Natural killer cell (primary cell): ENCODE measurements around the gene MLN. TPM values are rescaled to one million over a fixed set of nuclear protein-coding genes. Genes with fewer than 3 reads are reported as not detected.
A peak's percentile ranks its signal among the peaks of the same experiment; 100 is the strongest.

Source experiments
- ATAC-seq, 3 donors: fragments of 150-1000 bp in 2 of 3; fragments of 200-7000 bp in 1 of 3; cut with Tn5 transposase; 1 replicate in 1 of 3; 2 replicates in 2 of 3; pipeline ENCODE4 v1.10.0; 2021; ENCODE audit warnings: mild to moderate bottlenecking in 2 of 3, moderate library complexity in 2 of 3
- DNase-seq, 2 donors: peaks; one replicate each; pipeline versions ENCODE4 v3.0.0 to v3.0.0-alpha.2; 2013 to 2021; ENCODE audit warnings: mixed read lengths in 1 of 2
- H3K27ac ChIP-seq: one replicate; pipeline ENCODE4 v1.5.1; 2013; ENCODE audit warnings: mild to moderate bottlenecking, low read length
- H3K27me3 ChIP-seq: one replicate; pipeline ENCODE4 v1.6.1; 2013; ENCODE audit warnings: low read length; ENCODE audit not compliant: control insufficient read depth, insufficient read depth
- H3K36me3 ChIP-seq: one replicate; pipeline ENCODE4 v1.6.1; 2013; ENCODE audit warnings: low read length; ENCODE audit not compliant: control insufficient read depth, insufficient read depth
- H3K4me1 ChIP-seq: one replicate; pipeline ENCODE4 v1.6.1; 2013; ENCODE audit warnings: low read length; ENCODE audit not compliant: control insufficient read depth, insufficient read depth
- H3K4me3 ChIP-seq: one replicate; pipeline ENCODE4 v1.5.1; 2013; ENCODE audit warnings: low read length
- H3K9me3 ChIP-seq: one replicate; pipeline ENCODE4 v1.6.1; 2013; ENCODE audit warnings: low read length; ENCODE audit not compliant: control insufficient read depth, insufficient read depth
- H3K27ac Mint-ChIP-seq, 2 donors: one replicate each; pipeline ENCODE4 v1.8.0; 2022; ENCODE audit warnings: mild to moderate bottlenecking in 2 of 2, mixed read lengths in 2 of 2, moderate library complexity in 1 of 2
- H3K27me3 Mint-ChIP-seq, 2 donors: one replicate each; pipeline ENCODE4 v1.8.0; 2022; ENCODE audit warnings: low read depth in 2 of 2, mixed read lengths in 2 of 2
- H3K36me3 Mint-ChIP-seq: one replicate; pipeline ENCODE4 v1.8.0; 2022; ENCODE audit warnings: mixed read lengths
- H3K4me1 Mint-ChIP-seq, 2 donors: one replicate each; pipeline ENCODE4 v1.8.0; 2022; ENCODE audit warnings: mixed read lengths in 2 of 2
- H3K4me3 Mint-ChIP-seq: one replicate; pipeline ENCODE4 v1.8.0; 2022; ENCODE audit warnings: mild to moderate bottlenecking, moderate library complexity, mixed read lengths
- H3K9me3 Mint-ChIP-seq, 2 donors: one replicate each; pipeline ENCODE4 v1.8.0; 2022; ENCODE audit warnings: mixed read lengths in 2 of 2
- WGBS: methylation state at CpG from one replicate; pipeline ENCODE4 v1.1.7; 2013; ENCODE audit warnings: missing lambda C conversion rate; ENCODE audit not compliant: insufficient coverage; 5-methylcytosine and 5-hydroxymethylcytosine counted together
- intact Hi-C: fragments of 100-400 bp; cut with micrococcal nuclease; formaldehyde crosslinking; loops from one replicate; pipeline ENCODE4 v1.14.2; 2022
- total RNA-seq, 4 donors: library from RNA; stranded (reverse); fragments of 120-200 nt in 1 of 4; gene quantifications; one replicate each; pipeline versions ENCODE4 v1.2.3 to v1.2.4, GENCODE V29; 2013 to 2022
- TF ChIP-seq, protein P1 (sequence below): fragments of 200-600 bp; IDR thresholded peaks from one replicate; pipeline ENCODE4 v1.8.0; 2022; ENCODE audit warnings: antibody characterized with exemption

MLN gene
- total RNA-seq, 3 donors from 2014 or later (not counting 1 experiment from before 2014, with no cell fraction given), result not detected

DNA sequence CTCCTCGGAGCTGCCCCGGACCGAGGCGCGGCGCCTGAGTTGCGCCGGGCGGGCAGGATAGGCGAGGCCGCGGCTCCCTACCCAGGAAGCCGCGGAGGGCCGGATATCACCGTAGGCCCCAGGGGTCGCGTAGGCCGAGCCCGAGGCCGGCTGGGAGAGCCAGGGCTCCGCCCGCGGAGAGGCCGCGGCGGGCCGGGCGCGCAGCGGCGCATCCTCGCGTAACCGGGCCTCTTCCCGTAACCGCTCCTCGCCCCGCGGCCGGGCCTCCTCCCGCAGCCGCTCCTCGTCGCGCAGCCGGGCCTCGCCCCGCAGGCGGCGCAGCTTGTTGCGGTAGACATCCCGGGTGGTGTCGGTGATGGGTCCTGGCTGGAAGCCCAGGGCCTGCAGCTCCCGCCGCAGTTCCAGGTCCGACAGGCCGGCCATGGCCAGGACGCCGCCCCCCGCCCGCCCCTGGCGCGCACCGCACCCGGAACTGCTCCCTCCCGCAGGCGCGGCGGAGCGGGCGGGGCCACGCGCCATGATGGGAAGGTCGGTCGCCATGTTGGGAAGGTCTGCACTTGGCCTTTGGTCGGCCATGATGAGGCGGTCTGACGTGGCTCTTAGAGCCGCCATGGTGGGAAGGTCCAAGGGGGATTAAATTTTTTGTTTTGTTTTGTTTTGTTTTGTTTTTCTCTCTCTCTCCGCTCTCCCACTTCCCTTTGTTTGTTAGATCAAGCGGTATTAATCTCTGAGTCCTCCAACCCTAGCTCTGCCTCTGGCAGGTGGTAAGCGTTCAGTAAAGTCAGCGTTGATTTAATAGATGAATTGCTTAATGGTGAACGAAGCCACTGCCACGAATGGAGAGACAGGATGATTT, 14.9 kb downstream of the MLN start, which contains the start of gene LEMD2:
Gene LEMD2, minus strand, starts transcription at position 437 of the 856 bp plus-strand sequence. Its CDS starts 14 bp downstream, at position 423.
- TF ChIP-seq, protein P1, sequence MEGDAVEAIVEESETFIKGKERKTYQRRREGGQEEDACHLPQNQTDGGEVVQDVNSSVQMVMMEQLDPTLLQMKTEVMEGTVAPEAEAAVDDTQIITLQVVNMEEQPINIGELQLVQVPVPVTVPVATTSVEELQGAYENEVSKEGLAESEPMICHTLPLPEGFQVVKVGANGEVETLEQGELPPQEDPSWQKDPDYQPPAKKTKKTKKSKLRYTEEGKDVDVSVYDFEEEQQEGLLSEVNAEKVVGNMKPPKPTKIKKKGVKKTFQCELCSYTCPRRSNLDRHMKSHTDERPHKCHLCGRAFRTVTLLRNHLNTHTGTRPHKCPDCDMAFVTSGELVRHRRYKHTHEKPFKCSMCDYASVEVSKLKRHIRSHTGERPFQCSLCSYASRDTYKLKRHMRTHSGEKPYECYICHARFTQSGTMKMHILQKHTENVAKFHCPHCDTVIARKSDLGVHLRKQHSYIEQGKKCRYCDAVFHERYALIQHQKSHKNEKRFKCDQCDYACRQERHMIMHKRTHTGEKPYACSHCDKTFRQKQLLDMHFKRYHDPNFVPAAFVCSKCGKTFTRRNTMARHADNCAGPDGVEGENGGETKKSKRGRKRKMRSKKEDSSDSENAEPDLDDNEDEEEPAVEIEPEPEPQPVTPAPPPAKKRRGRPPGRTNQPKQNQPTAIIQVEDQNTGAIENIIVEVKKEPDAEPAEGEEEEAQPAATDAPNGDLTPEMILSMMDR, result no peak
- Histone ChIP-seq H3K4me1 (peaks cover 35% of the 10 kb centered on the region), H3K27ac (peak within 1 kb of the TSS; percentile 64), H3K27me3 (no peaks in the 10 kb centered on the region), H3K4me3 (peak within 1 kb of the TSS; percentile 49), H3K36me3 (peaks cover 23% of the 10 kb centered on the region), H3K9me3 (no peaks in the 10 kb centered on the region)
- peak within 1 kb of the TSS; percentile 90 to 96 for H3K27ac Mint-ChIP-seq
- peaks cover 49 to 50% of the 10 kb centered on the region in 2 donors for H3K4me1 Mint-ChIP-seq
- peak within 1 kb of the TSS; percentile 98 for H3K4me3 Mint-ChIP-seq
- peaks cover 3 to 17% of the 10 kb centered on the region in 2 donors for H3K27me3 Mint-ChIP-seq
- WGBS, result 5% methylated on average over 86 of the region's 86 CpGs
- intact Hi-C loops, result loop anchor here (1.0 to 2.0 kb wide), 2 partner anchors 78 to 116 kb away; partner anchors contain the start of gene UQCC2
- no peaks in the 10 kb centered on the region for H3K9me3 Mint-ChIP-seq
- no peaks in the 10 kb centered on the region for H3K36me3 Mint-ChIP-seq
- ATAC-seq, result peak; percentile 87 to 95 (median 91)
- DNase-seq, result peak; percentile 95

DNA sequence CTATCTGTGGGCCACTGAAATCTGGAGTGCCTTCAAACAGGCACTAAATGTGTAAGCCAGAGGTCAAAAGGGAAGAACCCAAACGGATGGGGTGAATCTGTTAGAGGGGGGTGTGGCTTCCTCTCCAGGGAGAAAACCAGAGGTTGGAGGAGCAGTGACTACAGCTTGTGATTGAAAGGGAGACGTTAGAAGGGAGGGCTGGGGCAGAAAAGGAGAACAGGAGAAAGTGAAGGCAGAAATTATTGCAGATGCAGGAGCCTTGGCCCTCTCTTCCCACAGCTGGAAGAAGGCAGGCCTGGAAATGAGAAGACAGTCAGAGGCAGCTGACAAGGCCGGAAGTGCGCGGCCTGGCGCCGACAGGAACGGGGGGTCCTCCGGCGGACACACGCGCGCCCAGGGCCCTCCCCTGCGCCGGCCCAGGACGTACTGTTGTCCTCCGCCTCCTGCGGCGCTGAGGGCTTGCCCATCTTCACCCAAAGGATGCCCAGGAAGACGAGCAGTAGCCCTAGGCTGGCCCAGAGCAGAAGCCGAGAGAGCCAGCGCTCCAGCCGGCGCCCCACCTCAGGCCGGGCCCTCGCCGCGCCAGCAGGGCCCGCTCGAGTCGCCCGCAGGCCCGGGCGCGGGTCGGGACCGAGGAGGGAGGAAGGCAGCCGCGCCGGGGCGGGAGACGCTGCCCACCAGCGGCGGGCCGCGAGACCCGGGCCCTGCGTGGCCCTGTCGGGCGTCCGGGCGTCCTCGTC, 15.7 kb downstream of the MLN start:
- ATAC-seq, result peak; percentile 54 to 74 (median 61)
- peaks cover 31% of the 10 kb centered on the region for H3K36me3 ChIP-seq
- H3K27me3 Mint-ChIP-seq, result peaks cover 0 to 10% of the 10 kb centered on the region in 2 donors
- H3K27me3 ChIP-seq, result no peaks in the 10 kb centered on the region
- intact Hi-C loops, result loop anchor here (2.0 kb wide), 1 partner anchor 117 kb away; no protein-coding TSS in a partner anchor
- H3K4me1 ChIP-seq, result peaks cover 35% of the 10 kb centered on the region
- no peaks in the 10 kb centered on the region for H3K36me3 Mint-ChIP-seq
- peak overlapping the region; percentile 90 to 96 for H3K27ac Mint-ChIP-seq
- peak; percentile 68 to 76 for DNase-seq
- H3K4me3 ChIP-seq, result peak overlapping the region; percentile 49
- under 1% methylated on average over 53 of the region's 53 CpGs for WGBS
- peak overlapping the region; percentile 64 for H3K27ac ChIP-seq
- TF ChIP-seq, protein P1, result no peak
- no peaks in the 10 kb centered on the region for H3K9me3 Mint-ChIP-seq
- H3K9me3 ChIP-seq, result no peaks in the 10 kb centered on the region
- peak overlapping the region; percentile 98 for H3K4me3 Mint-ChIP-seq
- H3K4me1 Mint-ChIP-seq, result peaks cover 50 to 55% of the 10 kb centered on the region in 2 donors

DNA sequence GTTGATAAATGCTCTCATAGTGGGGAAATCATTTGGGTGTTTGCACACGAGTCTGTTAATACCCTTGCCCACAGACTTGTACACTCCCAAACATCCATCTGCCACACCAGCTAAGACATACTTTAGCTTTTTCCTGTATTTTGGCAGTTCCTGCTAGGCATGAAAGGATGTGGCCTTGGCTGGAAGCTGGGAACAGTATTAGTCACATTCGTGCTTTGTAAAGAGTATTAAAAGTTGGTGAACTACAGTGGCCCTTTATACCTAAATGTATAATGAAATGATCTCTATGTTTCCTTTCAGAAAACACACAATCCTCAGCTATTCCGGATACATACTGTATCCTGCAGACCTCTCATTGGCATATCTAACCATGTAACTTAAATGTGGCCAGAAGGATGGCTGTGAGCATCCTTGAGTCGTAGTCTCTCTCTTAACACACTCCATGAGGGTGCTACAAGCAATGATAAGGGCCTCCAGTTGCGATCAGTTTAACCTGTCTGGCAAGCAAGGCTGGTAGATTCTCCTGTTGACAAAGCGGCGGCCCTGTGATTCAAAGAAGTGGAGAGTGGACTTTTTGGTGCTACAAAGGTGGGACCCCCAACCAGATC, 16.4 kb downstream of the MLN start:
- no peak for DNase-seq
- H3K27ac ChIP-seq, result peak overlapping the region; percentile 64
- H3K27me3 ChIP-seq, result no peaks in the 10 kb centered on the region
- TF ChIP-seq, protein P1, result no peak
- peaks cover 55 to 58% of the 10 kb centered on the region in 2 donors for H3K4me1 Mint-ChIP-seq
- no peaks in the 10 kb centered on the region for H3K36me3 Mint-ChIP-seq
- H3K27me3 Mint-ChIP-seq, result peaks cover 0 to 3% of the 10 kb centered on the region in 2 donors
- H3K4me1 ChIP-seq, result peaks cover 35% of the 10 kb centered on the region
- intact Hi-C loops, result no loop called here
- H3K9me3 Mint-ChIP-seq, result no peaks in the 10 kb centered on the region
- H3K27ac Mint-ChIP-seq, result peak overlapping the region; percentile 90 to 96
- peak in 1 of 3 donors; percentile 1 for ATAC-seq
- H3K9me3 ChIP-seq, result no peaks in the 10 kb centered on the region
- peak overlapping the region; percentile 98 for H3K4me3 Mint-ChIP-seq
- peaks cover 38% of the 10 kb centered on the region for H3K36me3 ChIP-seq
- peak overlapping the region; percentile 49 for H3K4me3 ChIP-seq
- 68% methylated on average over 7 of the region's 7 CpGs for WGBS
